GM12875 (cell line): Measurements from ENCODE around the gene TRIP4.

ENCODE experiments used
- H3K4me3 ChIP-seq: one replicate; pipeline ENCODE4 v1.5.1; 2011; ENCODE audit warnings: low read depth, low read length, control low read depth
- CTCF ChIP-seq: IDR thresholded peaks from 2 replicates; pipeline ENCODE4 v1.5.1; 2011; ENCODE audit warnings: low read depth, mild to moderate bottlenecking, control low read depth, inconsistent platforms, low read length, moderate library complexity, borderline replicate concordance; ENCODE audit not compliant: insufficient read depth

The TRIP4 gene

DNA sequence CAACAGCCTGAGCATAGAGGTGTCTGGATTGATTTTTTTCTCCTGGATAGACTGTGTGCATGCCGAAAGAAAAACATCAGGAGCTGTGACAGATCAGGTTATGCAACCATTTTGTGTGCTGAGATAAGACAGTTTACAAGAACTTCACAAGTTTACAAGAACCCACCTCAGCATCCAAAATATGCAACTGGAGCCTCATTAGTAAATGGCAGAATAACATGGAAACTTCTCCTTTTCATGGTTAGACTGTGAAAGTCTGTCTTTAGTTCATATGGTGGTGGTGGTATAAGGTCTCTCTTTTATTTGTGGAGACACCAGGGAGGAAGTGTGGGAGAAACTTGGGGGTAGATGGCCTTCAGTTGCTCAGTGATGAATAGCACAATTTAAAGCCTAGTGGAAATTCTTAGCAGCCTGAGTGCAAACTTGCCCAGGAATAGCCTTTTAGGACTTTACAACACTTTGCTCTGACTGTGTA is 69.0 kb downstream of the TRIP4 start:
- H3K4me3 ChIP-seq, result no peak overlapping the region
- no peak for TF ChIP-seq CTCF

DNA sequence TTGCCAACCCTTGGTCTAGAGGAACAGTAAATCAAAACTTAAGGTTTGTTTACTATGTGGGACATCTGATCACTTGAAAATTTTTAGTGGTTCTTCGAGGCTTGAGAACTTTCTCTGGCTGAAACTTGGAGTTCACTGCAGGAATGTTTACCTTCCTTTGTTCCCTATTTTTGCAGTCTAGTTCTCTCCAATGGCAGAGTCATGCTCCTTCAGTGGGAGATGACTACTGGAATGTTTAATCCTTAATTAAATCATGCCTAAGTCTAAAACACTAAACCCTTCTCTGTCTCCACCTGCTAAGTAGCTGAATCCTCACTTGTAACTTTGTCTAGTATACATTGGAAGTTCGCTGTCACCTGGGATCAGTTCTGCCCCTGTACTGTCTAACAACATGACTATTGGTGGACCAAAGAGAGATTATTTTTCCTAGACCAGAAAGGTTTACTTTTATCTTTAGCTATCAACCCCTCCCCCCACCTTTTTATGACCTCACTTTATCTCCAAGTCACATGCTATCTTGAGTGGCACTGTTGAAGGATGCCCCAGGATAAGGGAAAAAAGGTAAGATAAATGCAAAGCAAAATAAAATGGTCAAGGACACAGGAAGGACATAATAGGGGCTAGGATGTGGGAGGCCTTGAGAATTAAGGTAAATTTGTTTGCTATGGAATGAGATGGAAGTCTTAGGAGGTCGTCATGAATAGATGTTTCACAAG is 71.6 kb downstream of the TRIP4 start:
- no peak overlapping the region for H3K4me3 ChIP-seq
- TF ChIP-seq CTCF, result no peak

- H3K4me3 ChIP-seq, result peak within 1 kb of the TSS; percentile 74
- TF ChIP-seq CTCF, result no peak
Observed at GRCh38 chr15:64460206-64460723, 72.6 kb downstream of the TRIP4 start, which contains the start of gene ZNF609. ZNF609 (plus strand) TSS chr15:64460578; CDS start chr15:64499420, 38,842 bp downstream.

- TF ChIP-seq CTCF, result no peak
Observed at GRCh38 chr15:64460724-64461720, 73.4 kb downstream of the TRIP4 start.

DNA sequence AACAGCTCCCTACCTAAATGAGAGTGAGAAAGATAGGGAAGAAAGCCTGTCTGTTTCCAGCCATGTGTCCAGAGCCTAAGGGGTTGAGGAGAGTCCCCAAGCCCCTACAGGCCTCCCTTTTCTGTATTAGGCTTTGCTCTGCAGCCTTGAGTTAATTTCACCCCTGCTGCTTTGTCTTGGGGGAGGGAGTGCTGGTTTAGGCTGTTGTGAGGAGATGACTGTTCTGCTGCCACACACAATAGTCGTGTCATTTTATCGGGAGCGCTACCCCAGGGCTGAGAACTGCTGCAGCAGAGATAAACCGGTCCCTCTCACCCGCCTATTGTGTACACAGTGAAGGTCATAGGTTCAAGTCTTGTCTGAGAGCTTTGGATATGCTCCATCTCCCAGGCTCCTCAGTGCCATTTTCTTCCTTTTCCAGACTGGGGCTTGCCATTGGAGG is 74.1 kb downstream of the TRIP4 start:
- no peak for TF ChIP-seq CTCF

More at GRCh38 chr15:64460724-64461720, 73.4 kb downstream of the TRIP4 start:
- peak overlapping the region; percentile 74 for H3K4me3 ChIP-seq

DNA sequence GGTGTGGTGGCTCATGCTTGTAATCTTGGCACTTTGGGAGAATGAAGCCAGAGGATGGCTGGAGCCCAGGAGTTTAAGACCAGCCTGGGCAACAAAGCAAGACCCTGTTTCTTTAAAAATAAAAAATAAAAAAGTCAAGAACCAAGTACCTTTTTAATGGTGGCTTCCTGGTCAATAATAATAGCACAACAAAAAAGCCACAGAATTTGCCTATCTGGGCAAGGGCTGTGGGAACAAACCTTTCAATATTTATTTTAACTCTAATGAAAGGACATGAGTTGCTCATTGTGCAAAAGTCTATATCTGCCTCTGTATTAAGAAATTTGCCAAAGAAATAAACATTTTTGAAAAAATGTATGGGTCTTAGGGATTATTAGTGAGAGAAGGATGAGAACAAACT is 74.9 kb downstream of the TRIP4 start:
- H3K4me3 ChIP-seq, result no peak overlapping the region
- TF ChIP-seq CTCF, result no peak

More for the DNA sequence above, 74.1 kb downstream of the TRIP4 start:
- peak overlapping the region; percentile 74 for H3K4me3 ChIP-seq
